Measurements from ENCODE around the gene CCDC110. TPM values are rescaled to one million over a fixed set of nuclear protein-coding genes. Genes with fewer than 3 reads are reported as not detected.
"Not testable (repeated sequence)": the region's sequence is repeated elsewhere in the genome, so short reads cannot be mapped to it uniquely, and the experiment has no call there.

Gene CCDC110
- polyA plus RNA-seq, 1 donor from 2014 or later: 0.21 TPM

DNA sequence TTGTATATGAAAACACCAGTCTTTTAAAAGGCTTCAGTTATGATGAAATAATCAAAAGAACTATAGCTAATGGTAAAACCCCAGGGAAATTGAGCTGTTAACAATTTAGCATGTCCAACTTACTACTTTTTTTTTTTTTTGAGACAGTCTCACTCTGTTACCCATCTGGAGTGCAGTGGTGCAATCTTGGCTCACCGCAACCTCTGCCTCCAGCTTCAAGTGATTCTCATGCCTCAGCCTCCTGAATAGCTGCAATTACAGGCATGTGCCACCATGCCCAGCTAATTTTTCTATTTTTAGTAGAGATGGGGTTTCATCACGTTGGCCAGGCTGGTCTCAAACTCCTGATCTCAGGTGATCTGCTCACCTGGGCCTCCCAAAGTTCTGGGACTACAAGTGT lies 39.7 kb upstream of the CCDC110 start:
- not testable (repeated sequence) for H3K9ac ChIP-seq (ENCODE audit: low read length); H2AFZ ChIP-seq (ENCODE audit: low read depth, low read length); H3K27ac ChIP-seq (ENCODE audit: low read length); H3K9me2 ChIP-seq (ENCODE audit: insufficient read depth, low read length); H3F3A ChIP-seq (ENCODE audit: insufficient read depth, low read length, poor library complexity, severe bottlenecking); H4K20me1 ChIP-seq (ENCODE audit: insufficient read depth); H3K36me3 ChIP-seq (ENCODE audit: insufficient read depth, low read length); H3K79me2 ChIP-seq (replicated peaks; ENCODE audit: insufficient read depth, low read length); H3K4me3 ChIP-seq (ENCODE audit: low read length); H3K4me2 ChIP-seq (ENCODE audit: low read length); H3K9me3 ChIP-seq (ENCODE audit: low read length); H3K27me3 ChIP-seq (ENCODE audit: insufficient read depth, low read depth, low read length)

DNA sequence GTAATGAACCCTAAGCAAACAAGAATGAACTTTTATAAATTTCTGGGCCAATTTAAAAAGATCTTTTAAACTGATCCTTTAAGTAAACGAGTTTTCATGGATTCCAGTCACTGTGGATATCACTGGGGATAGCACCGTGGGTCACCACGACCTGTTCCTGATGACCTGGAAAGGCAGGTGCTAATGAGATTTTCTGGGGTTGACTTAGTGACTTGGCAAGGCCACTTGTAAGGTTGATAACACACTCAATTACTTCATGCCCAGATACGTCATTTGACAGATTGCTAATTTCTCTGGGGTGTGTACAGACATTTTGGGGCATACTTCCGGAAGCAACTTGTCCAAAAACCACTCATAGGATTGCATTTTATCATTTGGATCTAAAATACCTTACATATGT lies 39.3 kb upstream of the CCDC110 start:
- Histone ChIP-seq H3K36me3 (ENCODE audit: insufficient read depth, low read length) (no peaks in the 10 kb centered on the region), H3K9ac (ENCODE audit: low read length) (no peak overlapping the region), H3K27ac (ENCODE audit: low read length) (no peak overlapping the region), H4K20me1 (ENCODE audit: insufficient read depth) (no peaks in the 10 kb centered on the region), H3F3A (ENCODE audit: insufficient read depth, low read length, poor library complexity, severe bottlenecking) (no peaks in the 10 kb centered on the region), H3K27me3 (ENCODE audit: insufficient read depth, low read depth, low read length) (no peaks in the 10 kb centered on the region), H3K9me3 (ENCODE audit: low read length) (no peaks in the 10 kb centered on the region), H3K79me2 (replicated peaks; ENCODE audit: insufficient read depth, low read length) (no peaks in the 10 kb centered on the region), H3K4me2 (ENCODE audit: low read length) (no peak overlapping the region), H2AFZ (ENCODE audit: low read depth, low read length) (no peak overlapping the region), H3K4me3 (ENCODE audit: low read length) (no peak overlapping the region), H3K9me2 (ENCODE audit: insufficient read depth, low read length) (no peaks in the 10 kb centered on the region)
- TF ChIP-seq, protein P1, sequence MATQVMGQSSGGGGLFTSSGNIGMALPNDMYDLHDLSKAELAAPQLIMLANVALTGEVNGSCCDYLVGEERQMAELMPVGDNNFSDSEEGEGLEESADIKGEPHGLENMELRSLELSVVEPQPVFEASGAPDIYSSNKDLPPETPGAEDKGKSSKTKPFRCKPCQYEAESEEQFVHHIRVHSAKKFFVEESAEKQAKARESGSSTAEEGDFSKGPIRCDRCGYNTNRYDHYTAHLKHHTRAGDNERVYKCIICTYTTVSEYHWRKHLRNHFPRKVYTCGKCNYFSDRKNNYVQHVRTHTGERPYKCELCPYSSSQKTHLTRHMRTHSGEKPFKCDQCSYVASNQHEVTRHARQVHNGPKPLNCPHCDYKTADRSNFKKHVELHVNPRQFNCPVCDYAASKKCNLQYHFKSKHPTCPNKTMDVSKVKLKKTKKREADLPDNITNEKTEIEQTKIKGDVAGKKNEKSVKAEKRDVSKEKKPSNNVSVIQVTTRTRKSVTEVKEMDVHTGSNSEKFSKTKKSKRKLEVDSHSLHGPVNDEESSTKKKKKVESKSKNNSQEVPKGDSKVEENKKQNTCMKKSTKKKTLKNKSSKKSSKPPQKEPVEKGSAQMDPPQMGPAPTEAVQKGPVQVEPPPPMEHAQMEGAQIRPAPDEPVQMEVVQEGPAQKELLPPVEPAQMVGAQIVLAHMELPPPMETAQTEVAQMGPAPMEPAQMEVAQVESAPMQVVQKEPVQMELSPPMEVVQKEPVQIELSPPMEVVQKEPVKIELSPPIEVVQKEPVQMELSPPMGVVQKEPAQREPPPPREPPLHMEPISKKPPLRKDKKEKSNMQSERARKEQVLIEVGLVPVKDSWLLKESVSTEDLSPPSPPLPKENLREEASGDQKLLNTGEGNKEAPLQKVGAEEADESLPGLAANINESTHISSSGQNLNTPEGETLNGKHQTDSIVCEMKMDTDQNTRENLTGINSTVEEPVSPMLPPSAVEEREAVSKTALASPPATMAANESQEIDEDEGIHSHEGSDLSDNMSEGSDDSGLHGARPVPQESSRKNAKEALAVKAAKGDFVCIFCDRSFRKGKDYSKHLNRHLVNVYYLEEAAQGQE (IDR thresholded peaks at IDR 0.05; ENCODE audit: borderline replicate concordance): no peak
- no peak for TF ChIP-seq POLR2AphosphoS5 (IDR thresholded peaks at IDR 0.05)
- TF ChIP-seq, protein P2, sequence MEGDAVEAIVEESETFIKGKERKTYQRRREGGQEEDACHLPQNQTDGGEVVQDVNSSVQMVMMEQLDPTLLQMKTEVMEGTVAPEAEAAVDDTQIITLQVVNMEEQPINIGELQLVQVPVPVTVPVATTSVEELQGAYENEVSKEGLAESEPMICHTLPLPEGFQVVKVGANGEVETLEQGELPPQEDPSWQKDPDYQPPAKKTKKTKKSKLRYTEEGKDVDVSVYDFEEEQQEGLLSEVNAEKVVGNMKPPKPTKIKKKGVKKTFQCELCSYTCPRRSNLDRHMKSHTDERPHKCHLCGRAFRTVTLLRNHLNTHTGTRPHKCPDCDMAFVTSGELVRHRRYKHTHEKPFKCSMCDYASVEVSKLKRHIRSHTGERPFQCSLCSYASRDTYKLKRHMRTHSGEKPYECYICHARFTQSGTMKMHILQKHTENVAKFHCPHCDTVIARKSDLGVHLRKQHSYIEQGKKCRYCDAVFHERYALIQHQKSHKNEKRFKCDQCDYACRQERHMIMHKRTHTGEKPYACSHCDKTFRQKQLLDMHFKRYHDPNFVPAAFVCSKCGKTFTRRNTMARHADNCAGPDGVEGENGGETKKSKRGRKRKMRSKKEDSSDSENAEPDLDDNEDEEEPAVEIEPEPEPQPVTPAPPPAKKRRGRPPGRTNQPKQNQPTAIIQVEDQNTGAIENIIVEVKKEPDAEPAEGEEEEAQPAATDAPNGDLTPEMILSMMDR (IDR thresholded peaks at IDR 0.05; ENCODE audit: poor library complexity, severe bottlenecking): no peak
- TF ChIP-seq MXI1 (conservative IDR thresholded peaks at IDR 0.05; ENCODE audit: poor library complexity, severe bottlenecking): no peak
- TF ChIP-seq EZH2 (IDR thresholded peaks at IDR 0.05; ENCODE audit: borderline replicate concordance, insufficient read depth, low read length, poor library complexity, severe bottlenecking): no peak
- TF ChIP-seq SMC3 (conservative IDR thresholded peaks at IDR 0.05; ENCODE audit: poor library complexity): no peak
- no peak for TF ChIP-seq EP300 (conservative IDR thresholded peaks at IDR 0.05; ENCODE audit: poor library complexity, severe bottlenecking)
- TF ChIP-seq RAD21 (conservative IDR thresholded peaks at IDR 0.05): no peak
- TF ChIP-seq TAF1 (IDR thresholded peaks at IDR 0.05; ENCODE audit: low read depth): no peak

DNA sequence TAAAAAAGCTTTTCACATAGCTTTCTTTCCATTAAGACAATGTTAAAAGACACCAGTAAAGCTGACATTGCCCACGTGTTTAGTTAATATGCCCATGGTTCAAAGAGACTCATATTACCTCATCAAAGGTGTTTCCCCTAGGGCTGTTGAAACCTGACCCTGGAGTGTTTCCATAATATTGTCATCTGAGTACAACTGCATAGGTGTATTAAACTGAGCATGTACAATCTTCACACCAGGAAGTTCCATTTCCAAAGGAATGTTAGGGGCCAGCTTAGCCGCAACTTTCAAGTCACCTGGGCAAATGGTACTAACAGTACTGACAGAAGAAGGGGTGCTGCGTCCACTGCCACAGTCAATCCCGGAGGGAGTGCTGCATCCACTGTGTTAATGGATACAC lies 36.6 kb upstream of the CCDC110 start:
- TF ChIP-seq, protein P2 (IDR thresholded peaks at IDR 0.05; ENCODE audit: poor library complexity, severe bottlenecking): no peak
- TF ChIP-seq RAD21 (conservative IDR thresholded peaks at IDR 0.05) (no peak), TAF1 (IDR thresholded peaks at IDR 0.05; ENCODE audit: low read depth) (no peak), MXI1 (conservative IDR thresholded peaks at IDR 0.05; ENCODE audit: poor library complexity, severe bottlenecking) (no peak), EP300 (conservative IDR thresholded peaks at IDR 0.05; ENCODE audit: poor library complexity, severe bottlenecking) (no peak), EZH2 (IDR thresholded peaks at IDR 0.05; ENCODE audit: borderline replicate concordance, insufficient read depth, low read length, poor library complexity, severe bottlenecking) (no peak), POLR2AphosphoS5 (IDR thresholded peaks at IDR 0.05) (no peak), SMC3 (conservative IDR thresholded peaks at IDR 0.05; ENCODE audit: poor library complexity) (no peak)
- TF ChIP-seq, protein P1 (IDR thresholded peaks at IDR 0.05; ENCODE audit: borderline replicate concordance): no peak
- Histone ChIP-seq H3K27me3 (ENCODE audit: insufficient read depth, low read depth, low read length) (no peaks in the 10 kb centered on the region), H2AFZ (ENCODE audit: low read depth, low read length) (no peak overlapping the region), H3K9ac (ENCODE audit: low read length) (no peak overlapping the region), H4K20me1 (ENCODE audit: insufficient read depth) (no peaks in the 10 kb centered on the region), H3K79me2 (replicated peaks; ENCODE audit: insufficient read depth, low read length) (no peaks in the 10 kb centered on the region), H3K4me3 (ENCODE audit: low read length) (no peak overlapping the region), H3K4me2 (ENCODE audit: low read length) (no peak overlapping the region), H3K9me2 (ENCODE audit: insufficient read depth, low read length) (no peaks in the 10 kb centered on the region), H3F3A (ENCODE audit: insufficient read depth, low read length, poor library complexity, severe bottlenecking) (no peaks in the 10 kb centered on the region), H3K27ac (ENCODE audit: low read length) (no peak overlapping the region), H3K9me3 (ENCODE audit: low read length) (no peaks in the 10 kb centered on the region), H3K36me3 (ENCODE audit: insufficient read depth, low read length) (no peaks in the 10 kb centered on the region)
